Left ventricle myocardium inferior (tissue), 1 donor: ENCODE measurements around the gene TAS2R38. TPM values are rescaled to one million over a fixed set of nuclear protein-coding genes. Genes with fewer than 3 reads are reported as not detected.

Experiments used
- DNase-seq: peaks from one replicate; pipeline ENCODE4 v3.0.0-alpha.2; 2020
- H3K27ac ChIP-seq: fragments of 200-600 bp; replicated peaks from 2 replicates; pipeline ENCODE4 v1.8.0; 2021
- H3K27me3 ChIP-seq: fragments of 200-600 bp; 2 replicates; pipeline ENCODE4 v1.8.0; 2021; ENCODE audit warnings: low read depth
- H3K36me3 ChIP-seq: fragments of 200-600 bp; 2 replicates; pipeline ENCODE4 v1.8.0; 2021
- H3K4me1 ChIP-seq: fragments of 200-600 bp; 2 replicates; pipeline ENCODE4 v1.8.0; 2021
- H3K4me3 ChIP-seq: fragments of 200-600 bp; 2 replicates; pipeline ENCODE4 v1.8.0; 2021; ENCODE audit warnings: mild to moderate bottlenecking, moderate library complexity
- H3K9me3 ChIP-seq: fragments of 200-600 bp; replicated peaks from 2 replicates; pipeline ENCODE4 v1.8.0; 2021
- intact Hi-C: fragments of 100-400 bp; cut with micrococcal nuclease; formaldehyde crosslinking; loops from one replicate; pipeline ENCODE4 v1.11.0; 2022
- total RNA-seq: library from RNA; stranded (reverse); fragmentation: NEBNext Ultra II Directional; extraction: Animal tissue kit (Norgen Biotek cat#: 25700); gene quantifications from one replicate; pipeline ENCODE4 v1.2.1, GENCODE V29; 2021
- TF ChIP-seq, protein P1 (sequence below): fragments of 200-600 bp; IDR thresholded peaks from 2 replicates; pipeline ENCODE4 v1.8.0; 2021; ENCODE audit warnings: antibody characterized with exemption, mild to moderate bottlenecking, borderline replicate concordance
- donor health status: DM: no; HTN: yes; CAD: no; lungs with severe emphysema.

The TAS2R38 gene
- total RNA-seq, 1 donor from 2014 or later, result not detected

DNA sequence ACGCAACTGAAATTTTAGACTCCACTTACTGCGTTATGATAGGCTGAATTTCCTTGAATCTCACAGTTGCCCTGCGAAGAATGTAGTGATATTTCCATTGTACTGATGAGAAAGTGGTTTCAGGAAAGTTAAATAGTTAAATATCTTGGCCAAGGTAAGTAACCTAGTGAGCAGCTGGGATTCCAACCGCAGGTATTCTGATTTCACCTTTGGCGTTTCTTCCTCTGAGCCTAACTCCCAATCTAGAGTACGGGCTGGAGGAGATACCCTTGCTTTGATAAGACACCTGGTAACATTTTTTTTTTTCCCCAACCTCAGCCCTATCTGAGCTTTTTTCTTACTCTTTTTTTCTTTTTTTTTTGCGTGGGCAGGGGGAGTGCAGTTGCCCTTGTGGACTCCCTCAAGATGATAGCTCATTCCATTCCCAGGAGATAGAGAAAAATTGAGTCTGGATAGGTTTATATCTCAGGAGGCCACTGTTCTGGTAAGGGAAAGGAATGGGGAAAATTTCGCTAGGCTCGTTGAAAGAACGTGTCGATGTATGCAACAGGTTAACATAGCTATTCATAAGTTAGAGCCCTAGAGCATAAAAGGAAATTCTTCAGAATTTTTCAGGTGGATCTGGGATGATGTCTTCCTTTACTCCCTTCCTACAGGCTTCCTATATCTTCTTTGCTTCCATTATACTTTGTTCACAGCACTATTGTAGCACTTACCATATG lies 3.1 kb upstream of the TAS2R38 start:
- no peak overlapping the region for H3K27ac ChIP-seq
- no peak overlapping the region for H3K4me3 ChIP-seq
- no peak for DNase-seq
- no peaks in the 10 kb centered on the region for H3K36me3 ChIP-seq
- peaks cover 4% of the 10 kb centered on the region for H3K9me3 ChIP-seq
- TF ChIP-seq, protein P1, sequence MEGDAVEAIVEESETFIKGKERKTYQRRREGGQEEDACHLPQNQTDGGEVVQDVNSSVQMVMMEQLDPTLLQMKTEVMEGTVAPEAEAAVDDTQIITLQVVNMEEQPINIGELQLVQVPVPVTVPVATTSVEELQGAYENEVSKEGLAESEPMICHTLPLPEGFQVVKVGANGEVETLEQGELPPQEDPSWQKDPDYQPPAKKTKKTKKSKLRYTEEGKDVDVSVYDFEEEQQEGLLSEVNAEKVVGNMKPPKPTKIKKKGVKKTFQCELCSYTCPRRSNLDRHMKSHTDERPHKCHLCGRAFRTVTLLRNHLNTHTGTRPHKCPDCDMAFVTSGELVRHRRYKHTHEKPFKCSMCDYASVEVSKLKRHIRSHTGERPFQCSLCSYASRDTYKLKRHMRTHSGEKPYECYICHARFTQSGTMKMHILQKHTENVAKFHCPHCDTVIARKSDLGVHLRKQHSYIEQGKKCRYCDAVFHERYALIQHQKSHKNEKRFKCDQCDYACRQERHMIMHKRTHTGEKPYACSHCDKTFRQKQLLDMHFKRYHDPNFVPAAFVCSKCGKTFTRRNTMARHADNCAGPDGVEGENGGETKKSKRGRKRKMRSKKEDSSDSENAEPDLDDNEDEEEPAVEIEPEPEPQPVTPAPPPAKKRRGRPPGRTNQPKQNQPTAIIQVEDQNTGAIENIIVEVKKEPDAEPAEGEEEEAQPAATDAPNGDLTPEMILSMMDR, result peak; percentile 6
- intact Hi-C loops, result no loop called here
- H3K4me1 ChIP-seq, result peaks cover 5% of the 10 kb centered on the region
- H3K27me3 ChIP-seq, result peaks cover 6% of the 10 kb centered on the region

DNA sequence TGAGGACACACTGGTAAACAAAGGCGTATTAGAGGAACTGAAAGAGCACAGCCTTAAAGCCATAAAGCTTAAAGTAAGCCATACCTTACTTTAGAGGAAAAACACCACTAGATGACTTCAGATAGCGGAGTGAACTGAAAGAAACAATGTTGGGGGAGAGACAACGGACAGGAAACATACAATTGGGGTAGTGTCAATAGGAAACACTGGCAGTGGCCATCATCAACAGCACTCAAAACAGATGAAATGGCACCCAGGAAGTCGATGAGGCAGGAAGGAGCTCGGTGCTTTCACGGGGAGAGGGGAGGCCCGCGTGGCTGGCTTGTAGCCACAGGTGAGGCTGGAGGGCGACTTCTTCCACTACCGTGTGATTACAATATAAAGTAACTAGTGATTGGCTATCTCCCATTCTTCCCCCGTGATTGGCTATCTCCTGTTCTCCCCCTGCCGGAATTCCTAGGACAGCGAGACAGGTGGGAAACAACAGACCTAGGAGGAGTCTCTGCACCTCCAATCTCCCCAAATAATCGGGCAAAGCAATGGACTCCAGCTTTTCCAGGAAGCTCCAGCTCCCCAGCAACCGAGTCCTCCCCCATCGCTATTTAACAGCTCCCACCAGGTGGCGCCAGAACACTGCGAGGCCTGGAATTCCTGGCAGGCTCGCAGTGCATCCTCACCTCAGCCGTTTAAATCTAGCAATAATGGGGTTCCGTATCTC lies 2.4 kb upstream of the TAS2R38 start:
- H3K4me3 ChIP-seq, result peak overlapping the region; percentile 41
- intact Hi-C loops, result no loop called here

DNA sequence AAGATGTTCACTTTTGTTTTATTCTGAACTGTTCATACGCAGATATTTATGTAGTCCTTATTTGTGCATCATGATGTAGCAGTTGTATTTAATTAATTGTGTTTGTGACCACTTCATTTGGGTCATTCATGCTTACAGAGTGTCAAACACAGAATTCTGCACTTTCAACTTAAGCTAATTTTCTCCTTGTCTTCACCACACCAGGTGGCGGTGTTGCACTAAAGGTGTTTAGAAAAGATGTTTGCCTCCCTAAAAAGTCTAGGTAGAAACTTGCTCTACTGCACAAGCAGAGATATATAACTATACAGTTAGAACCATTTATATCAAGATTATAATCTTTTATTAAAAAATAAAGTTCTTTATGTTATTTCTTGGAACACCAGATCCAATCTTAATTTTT lies 1.3 kb upstream of the TAS2R38 start:
- TF ChIP-seq, protein P1, result no peak
- no peak for DNase-seq
- Histone ChIP-seq H3K9me3 (no peaks in the 10 kb centered on the region), H3K4me3 (no peak overlapping the region), H3K27me3 (peaks cover 6% of the 10 kb centered on the region), H3K4me1 (peaks cover 5% of the 10 kb centered on the region), H3K36me3 (no peaks in the 10 kb centered on the region), H3K27ac (no peak overlapping the region)
- intact Hi-C loops, result no loop called here

More for the DNA sequence above, 2.4 kb upstream of the TAS2R38 start:
- no peaks in the 10 kb centered on the region for H3K36me3 ChIP-seq
- peaks cover 5% of the 10 kb centered on the region for H3K4me1 ChIP-seq
- H3K27me3 ChIP-seq, result peaks cover 6% of the 10 kb centered on the region
- TF ChIP-seq, protein P1, result peak; percentile 74
- H3K9me3 ChIP-seq, result no peaks in the 10 kb centered on the region
- DNase-seq, result peak; percentile 57
- no peak overlapping the region for H3K27ac ChIP-seq

DNA sequence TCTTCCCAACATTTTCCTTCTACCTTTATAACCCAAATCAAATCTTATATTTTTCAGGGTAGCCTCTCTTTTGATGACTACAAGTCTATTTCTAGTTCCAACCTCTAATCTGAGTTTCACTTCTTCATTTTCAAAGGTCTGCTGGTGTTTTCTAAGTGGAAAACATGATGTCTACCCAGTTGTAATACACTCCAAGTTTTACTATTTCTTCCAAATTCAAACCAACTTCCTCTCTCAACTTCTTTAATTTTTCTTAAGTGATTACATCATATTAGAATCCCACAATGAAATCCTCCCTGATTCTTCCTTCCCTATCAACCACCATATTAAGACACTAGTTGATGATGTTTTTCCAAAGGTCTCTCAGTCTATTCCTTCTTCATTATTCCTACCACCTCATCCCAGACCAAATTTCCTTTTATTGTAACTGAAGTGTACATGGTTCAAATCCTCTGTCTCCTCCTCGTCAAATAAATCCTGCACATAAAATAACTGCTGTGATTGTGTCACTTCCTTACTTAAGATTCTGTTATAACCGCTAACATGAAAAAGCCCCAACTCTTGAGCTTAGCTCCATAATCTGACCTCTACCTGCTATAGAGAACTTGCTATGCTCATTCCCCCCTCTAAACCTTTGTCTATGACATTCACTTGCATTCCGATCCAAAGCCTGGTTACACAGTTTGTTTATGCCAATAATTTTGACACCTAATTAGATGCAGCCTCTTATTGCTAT lies 12.7 kb downstream of the TAS2R38 start:
- intact Hi-C loops, result no loop called here
- no peak overlapping the region for H3K27ac ChIP-seq
- H3K36me3 ChIP-seq, result no peaks in the 10 kb centered on the region
- H3K27me3 ChIP-seq, result no peaks in the 10 kb centered on the region
- H3K4me3 ChIP-seq, result no peak overlapping the region
- DNase-seq, result no peak
- H3K9me3 ChIP-seq, result peaks cover 16% of the 10 kb centered on the region
- H3K4me1 ChIP-seq, result no peaks in the 10 kb centered on the region
- TF ChIP-seq, protein P1, result no peak

DNA sequence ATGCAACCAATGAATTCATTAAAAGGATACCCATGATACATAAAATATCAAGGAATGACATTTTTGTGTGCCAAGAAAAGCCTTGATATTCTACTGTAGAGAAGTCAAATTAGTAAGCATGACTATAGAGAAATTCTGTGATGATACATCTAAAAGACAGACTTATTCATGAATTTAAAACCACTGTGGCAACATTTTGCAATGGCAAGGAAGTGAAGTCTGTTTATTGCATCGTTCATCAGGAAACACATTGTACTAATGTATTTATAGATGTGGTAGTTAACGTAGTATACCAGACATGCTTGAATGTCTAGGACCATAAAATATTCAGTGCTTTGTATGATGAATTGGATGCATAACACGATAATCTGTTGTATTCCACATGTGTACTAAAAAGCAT lies 17.5 kb downstream of the TAS2R38 start:
- H3K4me3 ChIP-seq, result no peak overlapping the region
- H3K9me3 ChIP-seq, result no peaks in the 10 kb centered on the region
- no peak overlapping the region for H3K27ac ChIP-seq
- intact Hi-C loops, result no loop called here
- no peaks in the 10 kb centered on the region for H3K27me3 ChIP-seq
- TF ChIP-seq, protein P1, result no peak
- no peaks in the 10 kb centered on the region for H3K36me3 ChIP-seq
- H3K4me1 ChIP-seq, result no peaks in the 10 kb centered on the region
- DNase-seq, result no peak
